Mucosa of rectum (tissue), 2 donors: ENCODE results near the gene LRRC34.

Experiments used
- H3K27ac ChIP-seq, 2 donors: one replicate each; pipeline ENCODE4 v1.7.0; 2013; ENCODE audit warnings: inconsistent platforms in 2 of 2, low read depth in 2 of 2, low read length in 2 of 2
- H3K27me3 ChIP-seq, 2 donors: one replicate each; pipeline ENCODE4 v1.7.0; 2013; ENCODE audit warnings: low read length in 2 of 2; ENCODE audit not compliant: control insufficient read depth in 2 of 2, insufficient read depth in 2 of 2
- H3K36me3 ChIP-seq, 2 donors: one replicate each; pipeline ENCODE4 v1.7.0; 2013; ENCODE audit warnings: low read length in 2 of 2; ENCODE audit not compliant: control insufficient read depth in 2 of 2, insufficient read depth in 2 of 2
- H3K4me1 ChIP-seq, 2 donors: one replicate each; pipeline ENCODE4 v1.7.0; 2013; ENCODE audit warnings: low read length in 2 of 2, mild to moderate bottlenecking in 1 of 2; ENCODE audit not compliant: control insufficient read depth in 2 of 2, insufficient read depth in 2 of 2
- H3K4me3 ChIP-seq, 2 donors: one replicate each; pipeline ENCODE4 v1.7.0; 2013; ENCODE audit warnings: low read length in 2 of 2
- H3K9ac ChIP-seq, 2 donors: one replicate each; pipeline ENCODE4 v1.7.0; 2013; ENCODE audit warnings: low read length in 2 of 2, low read depth in 1 of 2, mild to moderate bottlenecking in 1 of 2
- H3K9me3 ChIP-seq, 2 donors: one replicate each; pipeline ENCODE4 v1.7.0; 2013; ENCODE audit warnings: low read length in 2 of 2; ENCODE audit not compliant: control insufficient read depth in 2 of 2
- donor health status: healthy.
- donor health status: Normal muscosa, but diverticular disease.

The LRRC34 gene

DNA sequence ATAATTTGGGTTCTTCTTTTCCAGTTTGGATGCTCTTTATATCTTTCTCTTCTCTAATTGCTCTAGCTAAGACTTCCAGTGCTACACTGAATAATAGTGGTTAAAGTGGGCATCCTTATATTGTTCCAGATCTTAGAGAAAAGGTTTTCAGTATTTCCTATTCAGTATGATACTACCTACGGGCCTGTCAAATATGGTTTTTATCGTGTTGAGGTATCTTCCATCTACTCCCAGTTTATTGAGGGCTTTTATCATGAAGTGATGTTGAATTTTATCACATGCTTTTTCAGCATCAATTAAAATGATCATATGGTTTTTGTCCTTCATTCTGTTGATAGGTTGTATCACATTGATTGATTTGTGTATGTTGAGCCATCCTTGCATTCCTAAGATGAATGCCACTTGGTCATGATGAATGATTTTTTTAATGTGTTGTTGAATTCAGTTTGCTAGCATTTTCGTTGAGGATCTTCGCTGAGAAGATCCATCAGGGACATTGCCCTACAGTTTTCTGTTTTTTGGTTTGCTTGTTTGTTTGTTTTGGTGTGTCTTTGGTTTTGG, 3.0 kb upstream of the LRRC34 start:
- no peaks in the 10 kb centered on the region for H3K27me3 ChIP-seq
- H3K4me1 ChIP-seq = peaks cover 3 to 10% of the 10 kb centered on the region in 2 donors
- H3K27ac ChIP-seq = no peak overlapping the region
- H3K9ac ChIP-seq = no peak overlapping the region
- H3K9me3 ChIP-seq = no peaks in the 10 kb centered on the region
- H3K36me3 ChIP-seq = no peaks in the 10 kb centered on the region
- H3K4me3 ChIP-seq = no peak overlapping the region

DNA sequence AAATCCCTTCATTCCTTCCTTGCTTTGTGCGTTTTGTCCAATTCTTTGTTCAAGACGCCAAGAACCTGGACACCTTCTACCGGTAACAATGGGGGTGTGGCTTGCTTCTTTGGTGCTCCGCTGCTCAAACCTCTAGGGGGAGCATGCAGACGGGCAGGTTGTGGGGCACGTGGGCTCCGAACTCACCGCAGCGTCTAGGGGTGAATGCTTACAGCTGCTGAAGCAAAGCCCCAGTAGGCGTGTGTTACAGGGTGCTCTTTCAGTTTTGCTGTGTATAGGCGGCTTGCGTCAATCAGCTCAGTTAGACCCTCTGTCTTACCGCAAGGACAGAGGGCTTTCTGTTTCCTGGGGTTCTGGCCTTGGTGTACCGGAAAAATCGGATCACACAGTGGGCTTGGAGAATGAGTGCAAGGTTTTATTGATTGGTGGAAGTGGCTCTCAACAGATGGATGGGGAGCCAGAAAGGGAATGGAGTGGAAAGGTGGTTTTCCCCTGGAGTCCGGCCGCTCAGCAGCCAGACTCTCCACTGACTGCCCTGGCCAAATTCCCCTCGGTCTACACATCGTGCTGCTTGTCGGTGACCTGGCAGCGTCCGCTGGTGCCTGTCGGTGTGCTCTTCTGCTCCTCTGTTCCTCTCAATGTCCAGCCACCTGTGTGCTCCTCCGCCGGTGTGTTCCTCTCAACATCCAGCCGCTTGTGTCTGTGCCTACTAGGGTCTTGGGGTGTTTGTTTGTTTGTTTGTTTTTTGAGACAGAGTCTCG, 1.2 kb upstream of the LRRC34 start:
- H3K9ac ChIP-seq = peak overlapping the region; percentile 34 to 44

DNA sequence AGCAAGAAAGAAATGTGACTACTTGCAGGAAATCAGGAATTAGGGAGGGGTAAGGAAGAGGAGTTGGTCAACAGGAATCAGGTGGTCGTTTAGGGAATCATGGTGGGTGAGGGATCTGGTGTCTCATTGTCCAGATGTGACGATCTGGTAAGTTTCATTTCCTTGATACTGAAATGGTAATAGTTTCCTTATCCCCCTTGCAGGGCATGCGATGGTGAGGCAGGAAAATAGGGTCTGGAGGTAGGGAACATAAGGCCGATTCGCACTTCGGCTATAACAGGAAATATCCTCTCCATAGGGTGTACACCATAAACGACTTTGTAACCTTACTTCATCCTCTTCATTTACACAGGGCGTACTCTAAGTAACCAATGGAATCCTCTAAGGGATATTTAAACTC, 574 bp upstream of the LRRC34 start:
- Histone ChIP-seq H3K27me3 (no peaks in the 10 kb centered on the region), H3K4me3 (peak overlapping the region; percentile 60 to 73), H3K4me1 (peaks cover 3 to 10% of the 10 kb centered on the region in 2 donors), H3K27ac (no peak overlapping the region), H3K36me3 (no peaks in the 10 kb centered on the region), H3K9ac (peak overlapping the region; percentile 5 to 44), H3K9me3 (no peaks in the 10 kb centered on the region)

More for the DNA sequence above, 1.2 kb upstream of the LRRC34 start:
- peaks cover 3 to 10% of the 10 kb centered on the region in 2 donors for H3K4me1 ChIP-seq
- H3K27me3 ChIP-seq = no peaks in the 10 kb centered on the region
- no peaks in the 10 kb centered on the region for H3K9me3 ChIP-seq
- H3K36me3 ChIP-seq = no peaks in the 10 kb centered on the region
- H3K27ac ChIP-seq = peak overlapping the region; percentile 26 to 52
- H3K4me3 ChIP-seq = peak overlapping the region; percentile 60 to 73

DNA sequence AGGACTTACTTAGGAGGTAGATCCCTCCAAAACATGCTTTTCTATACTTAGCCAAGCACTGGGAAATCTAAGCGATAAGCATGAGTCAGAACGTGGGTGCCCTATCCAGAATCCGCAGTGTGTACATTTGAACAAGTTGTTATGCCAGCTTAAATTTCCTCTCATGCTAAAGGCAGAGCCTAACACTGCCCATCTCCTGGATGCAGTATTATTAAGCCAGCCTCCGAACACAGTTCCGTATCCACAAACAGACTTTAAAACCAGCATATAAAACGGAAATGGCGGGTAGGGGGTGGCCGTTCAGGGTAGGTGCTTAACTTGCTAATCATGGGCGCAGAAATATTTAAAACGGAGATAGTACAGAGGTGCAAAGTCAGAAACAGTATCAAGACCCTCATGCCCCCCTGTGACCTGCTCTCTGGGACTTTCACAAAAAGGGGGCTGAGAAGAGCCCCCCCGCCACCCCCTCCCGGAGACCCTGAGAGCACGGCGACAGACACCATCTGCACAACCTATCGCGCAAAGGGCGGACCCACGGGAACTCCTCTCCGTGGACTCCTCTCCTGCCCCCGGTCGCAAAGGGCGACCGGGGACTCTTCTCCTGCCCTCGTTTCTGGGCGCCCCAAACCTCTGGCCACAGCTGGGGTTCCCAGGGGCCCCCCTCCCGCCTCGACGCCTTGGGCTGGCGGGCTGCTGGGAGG, 923 bp downstream of the LRRC34 start:
- Histone ChIP-seq H3K4me1 (peaks cover 3 to 10% of the 10 kb centered on the region in 2 donors), H3K36me3 (no peaks in the 10 kb centered on the region), H3K27ac (peak overlapping the region; percentile 53 to 57), H3K9me3 (no peaks in the 10 kb centered on the region), H3K27me3 (no peaks in the 10 kb centered on the region), H3K4me3 (peak overlapping the region; percentile 60 to 73), H3K9ac (peak overlapping the region; percentile 42 to 72)

DNA sequence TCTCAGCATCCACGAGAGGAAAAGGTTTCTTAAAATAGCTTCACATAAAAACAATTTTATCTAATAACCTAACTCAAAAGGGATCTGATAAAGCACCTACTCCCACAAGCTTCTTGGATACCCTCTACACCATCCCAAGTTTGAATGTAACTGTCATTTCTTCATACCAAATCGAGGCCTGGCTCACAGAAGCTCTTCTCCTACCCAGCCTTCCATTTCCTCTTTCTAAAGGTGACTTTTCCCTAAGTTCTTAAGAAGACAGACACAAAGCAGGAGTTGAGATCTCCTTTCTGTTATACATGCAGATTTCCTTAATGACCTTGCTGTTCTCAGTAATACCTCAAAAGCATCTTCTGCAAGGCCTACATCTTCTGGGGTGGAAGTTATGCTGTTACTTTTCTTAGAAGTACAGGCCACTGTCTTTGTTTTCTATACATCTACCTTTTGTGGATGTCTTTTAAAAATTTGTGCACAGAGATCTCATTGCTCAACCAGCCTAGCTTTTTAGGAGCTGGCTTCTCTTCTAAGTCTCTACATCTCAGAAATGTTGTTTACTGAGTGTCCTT, 3.4 kb downstream of the LRRC34 start:
- Histone ChIP-seq H3K4me1 (peaks cover 3 to 10% of the 10 kb centered on the region in 2 donors), H3K9me3 (no peaks in the 10 kb centered on the region), H3K36me3 (no peaks in the 10 kb centered on the region), H3K27me3 (no peaks in the 10 kb centered on the region), H3K27ac (no peak overlapping the region), H3K9ac (no peak overlapping the region), H3K4me3 (no peak overlapping the region)

DNA sequence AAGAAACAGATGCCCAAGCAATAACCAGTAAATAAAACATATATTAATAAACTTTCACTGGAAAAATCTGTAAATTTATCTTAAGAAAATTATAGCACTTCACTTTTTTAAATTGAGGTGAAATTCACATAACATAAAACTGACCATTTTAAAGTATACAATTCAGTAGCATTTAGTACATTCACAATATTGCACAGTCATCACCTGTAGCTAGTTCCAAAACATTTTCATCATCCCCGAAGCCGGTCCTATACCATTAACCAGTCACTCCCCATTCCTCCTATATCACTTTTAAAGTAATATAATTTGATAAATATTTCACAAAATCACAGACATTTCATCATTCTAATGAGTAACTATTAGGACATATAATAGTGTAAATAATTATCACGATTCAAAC, 8.0 kb downstream of the LRRC34 start:
- no peak overlapping the region for H3K27ac ChIP-seq
- no peaks in the 10 kb centered on the region for H3K9me3 ChIP-seq
- no peak overlapping the region for H3K9ac ChIP-seq
- no peaks in the 10 kb centered on the region for H3K36me3 ChIP-seq
- no peak overlapping the region for H3K4me3 ChIP-seq
- H3K4me1 ChIP-seq = no peaks in the 10 kb centered on the region
- no peaks in the 10 kb centered on the region for H3K27me3 ChIP-seq

DNA sequence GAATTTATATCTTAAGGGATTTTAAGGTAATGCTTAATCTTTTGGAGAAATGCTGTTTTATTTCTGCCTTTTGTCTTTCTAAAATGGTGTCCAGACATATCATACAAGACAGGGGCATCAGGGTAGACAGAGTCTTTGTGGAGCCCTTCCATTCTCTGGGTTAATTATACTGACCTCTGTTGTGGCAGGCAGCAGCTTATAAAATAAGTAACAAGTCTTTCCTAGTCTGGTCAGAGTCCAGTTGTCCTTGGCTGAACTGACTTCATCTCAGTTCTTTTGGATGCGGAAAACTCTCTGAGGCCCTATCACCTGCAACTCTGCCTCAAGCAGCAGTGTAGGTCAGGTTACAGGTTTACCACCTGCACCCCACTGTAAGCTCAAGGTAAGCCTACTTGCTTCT, 20.3 kb downstream of the LRRC34 start:
- Histone ChIP-seq H3K27ac (no peak overlapping the region), H3K27me3 (no peaks in the 10 kb centered on the region), H3K4me1 (no peaks in the 10 kb centered on the region), H3K4me3 (no peak overlapping the region), H3K9ac (no peak overlapping the region), H3K36me3 (peaks cover 3 to 4% of the 10 kb centered on the region in 2 donors), H3K9me3 (no peaks in the 10 kb centered on the region)

DNA sequence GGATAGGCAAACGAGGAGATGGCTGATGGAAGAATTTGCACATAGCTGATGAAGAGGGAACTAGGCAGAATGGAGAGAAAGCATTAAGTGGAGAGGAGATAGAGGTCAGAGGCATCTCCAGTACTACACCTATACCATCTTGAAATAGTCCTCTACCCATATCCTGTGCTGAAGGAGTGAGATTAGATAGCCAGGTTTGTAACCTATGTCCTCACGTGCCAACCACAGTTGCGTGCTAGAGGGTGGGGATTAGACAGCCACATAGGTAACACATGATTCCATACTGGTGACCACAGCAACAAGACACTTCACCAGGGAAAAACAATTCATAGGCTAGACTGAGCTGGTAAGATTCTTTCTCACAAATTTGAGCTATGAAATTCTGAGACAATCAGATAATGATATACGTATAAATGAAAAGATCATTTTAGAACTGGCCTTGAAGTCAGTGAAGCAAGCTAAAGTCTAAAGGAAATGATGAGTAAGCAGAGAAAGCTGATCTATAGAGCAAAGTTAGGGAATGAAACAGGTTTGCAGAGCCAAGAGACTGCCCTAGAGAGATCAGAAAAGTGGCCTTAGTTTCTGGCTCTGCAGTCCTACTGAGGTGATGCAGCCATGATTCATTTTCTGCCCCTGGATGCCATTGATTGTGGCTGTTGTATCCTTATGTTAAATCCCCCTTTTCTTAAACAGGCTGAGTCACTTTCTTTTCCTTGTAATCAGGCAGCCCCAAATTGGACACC, 21.8 kb downstream of the LRRC34 start:
- Histone ChIP-seq H3K9me3 (no peaks in the 10 kb centered on the region), H3K27ac (no peak overlapping the region), H3K4me1 (no peaks in the 10 kb centered on the region), H3K4me3 (no peak overlapping the region), H3K27me3 (no peaks in the 10 kb centered on the region), H3K9ac (no peak overlapping the region), H3K36me3 (peaks cover 11 to 12% of the 10 kb centered on the region in 2 donors)

DNA sequence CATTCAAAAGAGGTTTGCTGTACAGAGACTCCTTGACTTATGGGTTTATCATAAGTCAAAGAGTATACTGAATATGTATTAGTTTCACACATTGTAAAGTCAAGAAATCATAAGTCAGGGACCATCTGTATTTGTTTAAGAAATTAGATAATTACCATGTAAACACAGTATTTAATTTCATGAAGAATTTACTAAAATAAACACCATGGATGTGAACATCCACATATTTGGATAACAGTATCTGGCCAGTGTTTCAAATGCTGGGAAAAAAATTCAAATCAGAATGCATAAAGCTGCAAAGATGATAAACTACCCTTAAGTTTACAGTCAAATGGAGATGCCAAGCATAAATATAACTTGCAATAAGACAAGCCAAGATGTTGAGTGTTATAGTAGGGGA, 22.5 kb downstream of the LRRC34 start:
- no peaks in the 10 kb centered on the region for H3K4me1 ChIP-seq
- no peak overlapping the region for H3K4me3 ChIP-seq
- no peak overlapping the region for H3K27ac ChIP-seq
- H3K36me3 ChIP-seq = peaks cover 17 to 18% of the 10 kb centered on the region in 2 donors
- no peaks in the 10 kb centered on the region for H3K27me3 ChIP-seq
- no peaks in the 10 kb centered on the region for H3K9me3 ChIP-seq
- H3K9ac ChIP-seq = no peak overlapping the region
